ENCODE data around the gene APLNR. TPM values are rescaled to one million over a fixed set of nuclear protein-coding genes. Genes with fewer than 3 reads are reported as not detected.

Gene APLNR
- total RNA-seq, 1 donor from 2014 or later, result 8.5 TPM

DNA sequence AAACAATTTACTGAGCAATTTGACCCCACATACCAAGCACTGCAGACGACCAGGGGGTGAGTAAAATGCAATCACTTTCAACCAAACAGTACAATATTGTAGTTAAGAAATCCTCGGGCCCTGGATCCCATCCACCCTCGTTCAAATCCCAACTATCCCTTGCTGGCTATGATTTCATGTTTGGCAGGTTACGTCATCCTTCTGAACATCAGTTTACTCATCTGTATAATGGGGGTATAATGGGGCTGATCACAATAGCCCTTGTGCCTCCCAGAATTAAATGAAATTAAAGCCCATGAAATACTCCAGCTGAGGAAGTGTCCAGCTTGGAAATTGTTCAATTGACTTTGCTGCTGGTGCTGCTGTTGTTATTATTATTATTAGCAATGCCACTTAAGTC is 20.6 kb downstream of the APLNR start:
- no peak for DNase-seq
- Histone ChIP-seq H3K27me3 (ENCODE audit: low read depth) (peaks cover 3% of the 10 kb centered on the region), H3K36me3 (no peaks in the 10 kb centered on the region), H3K4me1 (peaks cover 67% of the 10 kb centered on the region), H3K9me3 (replicated peaks) (no peaks in the 10 kb centered on the region), H3K27ac (replicated peaks) (peak overlapping the region; percentile 51), H3K4me3 (no peak overlapping the region)
- intact Hi-C loops (cut with micrococcal nuclease), result no loop called here
- TF ChIP-seq, protein P1, sequence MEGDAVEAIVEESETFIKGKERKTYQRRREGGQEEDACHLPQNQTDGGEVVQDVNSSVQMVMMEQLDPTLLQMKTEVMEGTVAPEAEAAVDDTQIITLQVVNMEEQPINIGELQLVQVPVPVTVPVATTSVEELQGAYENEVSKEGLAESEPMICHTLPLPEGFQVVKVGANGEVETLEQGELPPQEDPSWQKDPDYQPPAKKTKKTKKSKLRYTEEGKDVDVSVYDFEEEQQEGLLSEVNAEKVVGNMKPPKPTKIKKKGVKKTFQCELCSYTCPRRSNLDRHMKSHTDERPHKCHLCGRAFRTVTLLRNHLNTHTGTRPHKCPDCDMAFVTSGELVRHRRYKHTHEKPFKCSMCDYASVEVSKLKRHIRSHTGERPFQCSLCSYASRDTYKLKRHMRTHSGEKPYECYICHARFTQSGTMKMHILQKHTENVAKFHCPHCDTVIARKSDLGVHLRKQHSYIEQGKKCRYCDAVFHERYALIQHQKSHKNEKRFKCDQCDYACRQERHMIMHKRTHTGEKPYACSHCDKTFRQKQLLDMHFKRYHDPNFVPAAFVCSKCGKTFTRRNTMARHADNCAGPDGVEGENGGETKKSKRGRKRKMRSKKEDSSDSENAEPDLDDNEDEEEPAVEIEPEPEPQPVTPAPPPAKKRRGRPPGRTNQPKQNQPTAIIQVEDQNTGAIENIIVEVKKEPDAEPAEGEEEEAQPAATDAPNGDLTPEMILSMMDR (IDR thresholded peaks at IDR 0.05; ENCODE audit: borderline replicate concordance), result no peak

DNA sequence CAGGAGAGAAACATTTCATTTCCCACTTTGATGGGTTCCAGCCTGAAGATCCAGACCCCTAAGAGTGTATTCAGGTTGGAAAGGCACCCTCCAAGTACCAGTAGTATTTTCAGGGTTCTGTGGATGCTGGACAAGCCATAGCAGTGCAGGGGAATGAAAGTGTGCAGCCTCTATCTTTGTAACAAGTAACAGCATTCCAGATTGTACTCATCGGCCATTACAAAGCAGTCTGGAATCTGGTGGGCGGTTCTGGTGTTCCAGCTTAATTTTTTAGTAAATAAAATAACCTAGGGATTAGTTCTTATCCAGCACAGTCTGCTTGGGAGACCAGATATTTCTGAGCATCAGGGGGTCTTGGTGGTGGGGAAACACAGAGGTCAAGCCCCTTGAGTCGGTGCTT is 22.6 kb downstream of the APLNR start:
- Histone ChIP-seq H3K4me1 (peaks cover 78% of the 10 kb centered on the region), H3K4me3 (no peak overlapping the region), H3K9me3 (replicated peaks) (no peaks in the 10 kb centered on the region), H3K27ac (replicated peaks) (peak overlapping the region; percentile 77), H3K36me3 (no peaks in the 10 kb centered on the region), H3K27me3 (ENCODE audit: low read depth) (peaks cover 3% of the 10 kb centered on the region)
- no peak for DNase-seq
- TF ChIP-seq, protein P1 (IDR thresholded peaks at IDR 0.05; ENCODE audit: borderline replicate concordance), result no peak
- intact Hi-C loops (cut with micrococcal nuclease), result no loop called here

DNA sequence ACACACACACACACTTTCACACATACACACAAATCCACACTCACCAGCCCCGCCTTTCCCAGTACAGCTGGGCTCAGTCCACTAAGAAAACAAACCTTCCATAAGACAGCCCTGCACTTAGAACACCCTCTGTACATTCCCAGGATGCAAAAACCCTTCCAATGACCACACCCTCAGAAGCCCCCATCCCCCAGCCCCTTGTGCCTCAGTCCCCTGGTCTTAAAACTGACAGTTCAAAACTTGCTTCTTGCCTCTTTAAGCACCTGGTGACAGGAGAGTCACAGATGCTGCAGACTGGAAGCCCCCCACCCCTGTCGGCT is 23.0 kb downstream of the APLNR start:
- Histone ChIP-seq H3K4me3 (no peak overlapping the region), H3K27me3 (ENCODE audit: low read depth) (peaks cover 3% of the 10 kb centered on the region), H3K4me1 (peaks cover 74% of the 10 kb centered on the region), H3K27ac (replicated peaks) (peak overlapping the region; percentile 77), H3K36me3 (no peaks in the 10 kb centered on the region), H3K9me3 (replicated peaks) (no peaks in the 10 kb centered on the region)
- TF ChIP-seq, protein P1 (IDR thresholded peaks at IDR 0.05; ENCODE audit: borderline replicate concordance), result no peak
- DNase-seq, result no peak
- intact Hi-C loops (cut with micrococcal nuclease), result no loop called here

DNA sequence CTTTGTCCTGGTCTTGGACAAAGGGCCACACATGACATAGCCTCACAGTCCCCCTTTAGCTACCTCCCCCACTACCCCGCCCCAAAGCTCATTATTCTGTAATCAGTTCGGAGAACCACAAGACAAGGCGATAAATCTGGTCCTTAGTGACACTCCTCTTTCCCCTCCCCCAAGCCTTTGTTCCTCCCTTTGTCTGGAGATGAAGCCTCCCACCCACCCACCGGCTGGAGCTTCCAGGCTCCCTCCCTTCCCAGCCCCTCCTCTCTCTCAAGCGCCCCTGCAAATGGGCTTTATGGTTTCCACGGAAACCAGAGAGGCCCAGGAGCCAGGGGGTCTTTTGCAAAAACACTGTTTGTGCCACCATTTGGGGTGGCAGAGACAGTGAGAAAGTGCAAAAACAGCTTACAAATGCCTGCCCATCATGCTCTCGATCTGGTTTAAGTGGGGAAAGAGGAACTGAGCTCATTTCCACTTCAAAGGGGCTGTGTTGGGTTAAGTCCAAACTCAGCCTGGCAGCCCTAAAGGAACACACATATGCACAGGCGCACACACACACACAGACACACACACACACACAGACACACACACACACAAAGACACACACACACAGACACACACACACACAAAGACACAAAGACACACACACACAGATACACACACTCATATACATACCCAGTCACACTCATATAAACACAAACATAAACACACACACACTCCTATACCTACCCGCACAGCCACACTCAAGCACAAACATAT is 23.5 kb downstream of the APLNR start:
- no peak for DNase-seq
- TF ChIP-seq, protein P1 (IDR thresholded peaks at IDR 0.05; ENCODE audit: borderline replicate concordance), result no peak
- intact Hi-C loops (cut with micrococcal nuclease), result no loop called here
- Histone ChIP-seq H3K27me3 (ENCODE audit: low read depth) (peaks cover 3% of the 10 kb centered on the region), H3K36me3 (no peaks in the 10 kb centered on the region), H3K9me3 (replicated peaks) (no peaks in the 10 kb centered on the region), H3K4me3 (no peak overlapping the region), H3K27ac (replicated peaks) (peak overlapping the region; percentile 77), H3K4me1 (peaks cover 69% of the 10 kb centered on the region)

DNA sequence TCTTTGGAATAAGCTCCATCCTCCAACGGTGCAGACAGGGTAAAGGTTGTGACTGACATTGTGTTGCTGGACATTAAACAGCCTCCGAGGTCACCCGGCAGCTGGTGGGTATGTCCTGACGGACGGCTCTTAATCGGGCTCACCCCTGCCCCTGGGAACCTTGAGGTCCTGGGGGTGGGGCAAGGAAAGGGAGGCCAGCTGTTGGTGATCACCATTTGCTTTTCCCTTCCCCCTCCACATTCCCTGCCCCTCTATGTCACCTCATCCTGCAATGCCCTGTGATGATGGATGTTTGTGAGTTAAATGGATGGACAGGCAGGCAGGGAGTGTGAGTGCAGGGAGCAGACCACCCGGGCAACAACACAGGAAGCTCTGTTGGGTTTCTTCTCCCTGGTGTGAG is 26.3 kb downstream of the APLNR start:
- H3K36me3 ChIP-seq, result no peaks in the 10 kb centered on the region
- no peak overlapping the region for H3K4me3 ChIP-seq
- H3K4me1 ChIP-seq, result peaks cover 72% of the 10 kb centered on the region
- H3K9me3 ChIP-seq (replicated peaks), result no peaks in the 10 kb centered on the region
- H3K27ac ChIP-seq (replicated peaks), result peak overlapping the region; percentile 53
- TF ChIP-seq, protein P1 (IDR thresholded peaks at IDR 0.05; ENCODE audit: borderline replicate concordance), result no peak
- DNase-seq, result no peak
- H3K27me3 ChIP-seq (ENCODE audit: low read depth), result peaks cover 3% of the 10 kb centered on the region
- intact Hi-C loops (cut with micrococcal nuclease), result no loop called here
